ENCODE measurements around the gene SH2D5. TPM values are rescaled to one million over a fixed set of nuclear protein-coding genes. Genes with fewer than 3 reads are reported as not detected.

Gene SH2D5
- total RNA-seq = 0.56 and 1.0 TPM in 2 replicates

DNA sequence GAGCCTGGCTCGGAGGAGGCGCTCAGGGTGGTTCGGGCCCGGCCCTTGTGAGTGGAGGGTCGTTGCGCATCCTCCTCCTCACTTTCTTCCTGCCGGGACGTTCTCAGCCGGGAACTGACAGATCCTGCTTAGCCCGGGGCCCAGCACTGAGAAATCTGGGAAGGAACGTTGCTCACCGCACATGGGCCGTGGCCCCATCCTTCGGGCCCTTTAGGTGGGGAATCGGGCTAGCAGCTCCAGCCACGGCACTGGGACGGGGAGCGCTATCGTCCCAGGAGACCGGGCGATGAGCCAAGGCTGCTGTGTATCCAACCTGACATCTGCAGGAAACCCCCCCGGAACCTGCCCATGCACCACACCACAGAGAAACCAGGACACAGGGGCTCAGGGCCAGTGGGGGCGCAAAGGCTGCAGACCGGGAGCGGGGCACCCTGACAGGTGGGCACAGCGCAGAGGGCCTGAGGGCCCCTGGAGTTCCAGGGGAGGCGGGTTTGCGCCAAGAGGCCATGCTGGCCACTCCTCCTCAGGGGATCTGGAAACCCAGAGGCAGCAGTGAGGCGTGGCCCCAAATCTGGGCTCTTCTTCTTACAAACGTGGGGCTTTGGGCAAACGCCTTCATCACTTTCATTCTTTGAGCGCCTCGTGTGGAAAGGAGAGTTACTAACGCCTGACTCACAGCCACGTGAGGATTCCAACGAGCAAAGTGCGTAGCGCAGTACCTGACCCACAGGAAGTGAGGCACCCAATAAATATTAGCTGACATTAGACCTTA, at the start of gene SH2D5:
TSS of gene SH2D5 (minus strand) at position 116 of the 772 bp plus-strand sequence. CDS start 4,659 bp downstream, outside the sequence.

DNA sequence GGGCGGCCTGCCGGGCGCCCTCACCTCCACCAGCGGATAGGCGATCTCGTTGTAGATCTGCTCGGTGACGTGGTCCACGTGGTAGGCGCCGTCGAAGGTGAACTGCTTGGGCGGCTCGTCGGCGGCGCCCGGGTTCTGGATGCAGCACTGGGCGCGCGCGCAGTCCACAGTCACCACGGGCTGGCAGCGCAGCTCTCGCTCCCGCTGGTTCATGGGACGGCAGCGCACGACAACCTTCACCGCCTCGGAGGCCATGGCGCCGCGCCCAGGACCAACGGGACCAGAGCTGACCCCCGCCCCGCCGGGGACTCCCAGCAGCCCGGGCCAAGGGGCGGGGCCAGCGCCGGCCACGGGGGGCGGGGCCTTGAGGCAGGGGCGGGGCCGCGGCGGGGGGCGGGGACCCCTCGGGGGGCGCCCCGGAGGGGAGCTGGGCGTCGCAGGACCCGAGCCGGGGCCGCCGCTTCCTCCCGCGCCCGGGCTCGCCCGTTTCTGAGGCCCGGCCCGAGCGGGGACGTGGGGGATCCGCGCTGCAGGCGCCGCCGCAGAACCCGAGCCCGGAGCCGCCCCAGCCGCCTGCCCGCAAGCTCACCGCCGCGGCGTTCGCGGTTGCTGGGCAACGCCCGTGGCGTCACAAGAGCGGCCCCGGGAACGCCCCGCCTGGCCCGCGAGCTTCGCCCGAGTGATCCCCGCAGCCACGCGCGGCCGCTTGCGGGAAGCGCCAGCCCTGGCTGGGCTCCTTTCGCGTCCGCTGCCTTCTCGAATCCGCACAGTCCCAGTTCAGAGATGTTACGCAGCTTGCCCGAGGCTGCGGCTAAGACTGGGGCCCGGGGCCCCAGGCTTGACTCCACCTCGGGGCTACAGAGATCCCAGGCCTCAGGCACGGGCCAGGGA, 14.8 kb downstream of the SH2D5 start, which contains the start of gene KIF17:
TSS of gene KIF17 (minus strand) at position 556 of the 891 bp plus-strand sequence. CDS start at position 255, 301 bp downstream.

Other genes starting within 250 kb of the SH2D5 start
- gene CAMK2N1, start 246.5 kb downstream of the SH2D5 start, total RNA-seq = 23.3 and 72.7 TPM in 2 replicates
- 32.7 and 37.0 TPM in 2 replicates for gene MUL1, start 224.6 kb downstream of the SH2D5 start, total RNA-seq
- 0.32 and 0.39 TPM in 2 replicates for gene FAM43B, start 180.1 kb downstream of the SH2D5 start, total RNA-seq
- gene CDA, start 143.6 kb downstream of the SH2D5 start, total RNA-seq = 1.9 and 7.1 TPM in 2 replicates
- 50.4 and 53.9 TPM in 2 replicates for gene PINK1, start 99.2 kb downstream of the SH2D5 start, total RNA-seq
- 391 and 455 TPM in 2 replicates for gene DDOST, start 71.3 kb downstream of the SH2D5 start, total RNA-seq
- gene KIF17, start 14.7 kb downstream of the SH2D5 start, total RNA-seq = 0.39 and 0.56 TPM in 2 replicates
- 91.5 and 153 TPM in 2 replicates for gene HP1BP3, start 54.6 kb upstream of the SH2D5 start, total RNA-seq